Measurements from ENCODE around the gene PLPP3.
"Not testable (repeated sequence)": the region's sequence is repeated elsewhere in the genome, so short reads cannot be mapped to it uniquely, and the experiment has no call there.

Gene PLPP3

DNA sequence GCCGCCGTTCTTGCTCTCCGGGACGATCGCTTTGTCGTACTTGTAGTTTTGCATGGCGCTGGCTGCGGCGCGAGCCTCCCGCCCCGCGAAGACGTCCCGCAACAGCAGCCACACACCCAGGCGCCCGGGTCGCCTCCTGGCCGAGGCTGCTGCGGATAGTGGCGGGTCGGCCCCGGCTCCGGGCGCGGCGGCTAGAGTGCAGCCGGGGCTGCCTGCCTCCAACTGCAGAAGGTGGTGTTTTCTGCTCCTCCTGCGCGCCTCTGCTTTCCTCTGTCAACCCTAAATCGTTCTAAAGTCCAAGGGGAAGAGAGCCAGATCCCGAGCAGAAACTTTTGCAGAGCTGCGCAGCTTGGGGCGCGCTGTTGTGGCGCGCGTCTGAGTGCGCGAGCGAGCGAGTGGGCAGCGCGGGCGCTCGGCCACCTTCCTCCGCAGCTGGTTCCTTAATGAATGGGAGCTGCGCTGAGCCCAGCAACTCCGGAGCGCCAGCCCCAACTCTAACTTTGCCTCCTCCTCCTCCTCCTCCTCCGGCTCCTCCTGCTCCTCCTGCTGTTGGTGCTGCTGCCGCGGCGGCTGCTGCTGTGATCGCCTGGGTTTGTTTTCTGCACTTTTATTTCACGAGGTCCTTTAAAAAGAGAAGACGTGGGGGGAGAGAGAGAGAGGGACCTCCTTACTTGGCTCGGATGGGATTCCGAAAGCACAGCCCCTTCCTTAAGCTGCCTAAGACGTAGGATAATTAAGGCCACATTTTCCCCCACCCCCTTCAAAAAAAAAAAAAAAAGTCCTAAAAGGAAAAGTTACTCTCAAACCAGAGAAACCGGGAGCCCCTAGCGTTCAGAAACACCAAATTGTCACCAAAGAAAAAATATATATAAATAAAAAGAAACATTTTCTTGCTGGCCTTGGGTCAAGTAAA lies at the start of gene PLPP3:
Gene PLPP3 (minus strand): TSS at position 601 of the 913 bp plus-strand sequence. CDS start 547 bp downstream, at position 54.
- DNase-seq = peak; percentile 95

DNA sequence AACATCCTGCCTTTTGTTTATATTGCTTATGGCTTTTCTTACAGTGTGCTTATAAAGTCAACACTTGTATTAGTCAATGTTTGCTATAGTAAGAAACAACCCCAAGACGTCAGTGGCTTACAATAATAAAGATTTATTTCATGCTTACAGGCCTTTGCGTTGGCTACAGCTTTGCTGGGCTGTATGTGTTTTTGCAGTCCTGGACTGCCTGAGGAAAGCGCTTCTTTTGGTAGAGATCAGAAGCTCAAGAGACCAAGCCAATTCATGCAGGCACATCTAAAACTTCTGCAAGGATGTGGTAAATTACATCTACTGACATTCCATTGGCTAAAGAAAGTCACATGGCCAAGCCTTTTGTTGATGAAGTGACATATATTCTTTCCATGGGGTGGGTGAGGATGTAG lies 48.3 kb upstream of the PLPP3 start:
- no peak for DNase-seq

DNA sequence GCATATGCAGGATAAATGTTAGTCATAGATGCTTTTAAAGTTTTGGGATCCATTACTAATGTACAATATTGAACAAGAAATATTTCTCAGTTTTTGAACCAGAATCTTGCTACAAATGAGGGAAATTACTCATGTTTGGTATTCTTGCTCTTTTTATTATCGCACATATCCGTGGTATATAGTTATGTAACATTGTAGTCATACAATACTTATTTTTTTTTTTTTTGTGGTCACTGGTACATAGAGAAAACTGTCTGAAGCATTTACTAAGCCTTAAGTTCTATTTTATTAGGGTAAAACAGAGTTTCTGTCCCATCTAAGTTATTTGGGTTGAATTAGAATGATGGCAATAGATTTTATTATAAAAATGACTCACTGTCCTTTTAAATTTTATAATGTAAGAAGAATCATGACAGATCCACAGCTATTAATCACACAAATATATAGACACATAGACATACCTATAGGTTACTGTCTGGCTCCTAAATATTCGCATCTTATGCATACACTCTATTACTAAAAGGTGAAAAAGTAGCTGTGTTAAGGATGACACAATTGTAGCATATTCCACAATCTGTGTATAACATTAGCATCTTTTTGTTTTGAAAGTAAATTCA lies 47.8 kb upstream of the PLPP3 start:
- no peak for DNase-seq

DNA sequence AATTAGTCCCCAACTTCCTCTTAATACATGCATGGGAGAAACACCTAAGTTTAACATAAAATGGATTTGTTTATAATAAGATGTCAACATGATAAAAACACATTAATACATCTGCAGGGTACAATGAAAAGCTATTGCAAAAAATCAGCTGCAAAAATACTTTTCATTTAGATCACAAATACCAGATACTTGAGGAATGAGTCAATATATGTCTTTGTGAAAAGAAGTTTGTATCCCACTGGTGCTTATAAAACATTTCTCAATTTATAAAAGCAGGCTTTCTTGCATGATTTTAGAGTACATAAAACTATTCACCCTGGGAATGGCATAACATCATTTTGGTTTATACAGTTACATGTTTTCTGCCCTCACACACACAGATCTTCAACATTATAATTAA lies 47.2 kb upstream of the PLPP3 start:
- no peak for DNase-seq

DNA sequence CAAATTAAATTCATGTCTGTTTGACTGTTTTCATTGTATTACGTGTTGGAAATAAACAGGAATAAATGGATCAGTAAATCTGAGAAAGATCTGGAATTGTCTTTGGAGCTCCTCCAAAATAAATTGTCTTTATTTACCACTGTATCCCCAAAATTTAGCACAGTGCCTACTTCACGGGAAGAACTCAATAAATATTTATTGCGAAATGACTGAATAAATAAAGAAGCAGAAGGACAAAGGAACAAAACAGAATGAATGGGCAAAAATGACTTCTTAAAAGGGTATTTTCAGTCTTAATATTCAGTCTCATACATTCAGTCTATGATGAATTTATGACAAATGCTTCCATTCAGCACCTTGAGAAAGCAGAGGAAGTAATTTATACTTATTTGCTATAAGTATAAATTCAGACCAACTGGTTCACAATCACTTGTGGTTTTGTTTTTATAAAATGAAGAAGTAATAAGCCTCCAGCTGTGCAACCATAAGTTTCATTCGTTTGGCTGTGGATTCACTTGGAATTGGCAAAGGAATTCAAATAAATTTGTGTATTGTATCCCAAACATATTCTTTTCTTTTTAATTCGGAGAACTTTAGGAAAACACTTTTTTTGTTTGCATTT lies 46.6 kb upstream of the PLPP3 start:
- no peak for DNase-seq

DNA sequence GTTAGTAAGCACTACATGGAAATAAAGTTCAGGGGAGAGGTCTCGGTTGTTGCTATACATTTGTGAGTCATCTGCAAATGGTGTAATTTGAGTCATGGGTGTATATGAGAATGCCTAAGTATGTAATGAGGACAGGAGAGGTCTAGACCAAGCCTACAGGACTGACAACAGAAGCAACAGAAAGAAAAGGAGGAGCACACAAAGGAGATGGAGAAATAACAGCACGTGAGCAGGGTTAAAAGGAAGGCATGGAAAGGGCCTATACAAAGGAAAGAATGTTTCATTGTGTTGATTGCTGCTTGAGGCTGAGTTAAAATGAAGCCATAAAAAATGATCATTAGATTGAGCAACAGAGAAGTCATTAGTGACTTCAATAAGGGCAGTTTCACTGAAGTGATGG lies 37.8 kb upstream of the PLPP3 start:
- no peak for DNase-seq

DNA sequence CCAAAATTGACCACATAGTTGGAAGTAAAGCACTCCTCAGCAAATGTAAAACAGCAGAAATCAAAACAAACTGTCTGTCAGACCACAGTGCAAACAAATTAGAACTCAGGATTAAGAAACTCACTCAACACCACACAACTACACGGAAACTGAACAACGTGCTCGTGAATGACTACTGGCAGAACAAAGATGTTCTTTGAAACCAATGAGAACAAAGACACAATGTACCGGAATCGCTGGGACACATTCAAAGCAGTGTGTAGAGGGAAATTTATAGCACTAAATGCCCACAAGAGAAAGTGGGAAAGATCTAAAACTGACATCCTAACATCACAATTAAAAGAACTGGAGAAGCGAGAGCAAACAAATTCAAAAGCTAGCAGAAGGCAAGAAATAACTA lies 31.4 kb upstream of the PLPP3 start:
- DNase-seq = not testable (repeated sequence)

DNA sequence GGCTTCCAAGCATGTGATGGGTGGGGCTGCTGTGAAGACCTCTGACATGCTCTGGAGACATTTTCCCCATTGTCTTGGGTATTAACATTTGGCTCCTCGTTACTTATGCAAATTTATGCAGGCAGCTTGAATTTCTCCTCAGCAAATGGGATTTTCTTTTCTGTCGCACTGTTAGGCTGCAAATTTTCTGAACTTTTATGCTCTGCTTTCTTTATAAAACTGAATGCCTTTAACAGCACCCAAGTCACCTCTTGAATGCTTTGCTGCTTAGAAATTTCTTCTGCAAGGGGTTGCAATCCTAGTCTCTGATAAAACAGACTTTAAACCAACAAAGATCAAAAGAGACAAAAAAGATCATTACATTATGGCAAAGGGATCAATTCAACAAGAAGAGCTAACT lies 30.7 kb upstream of the PLPP3 start:
- DNase-seq = not testable (repeated sequence)

DNA sequence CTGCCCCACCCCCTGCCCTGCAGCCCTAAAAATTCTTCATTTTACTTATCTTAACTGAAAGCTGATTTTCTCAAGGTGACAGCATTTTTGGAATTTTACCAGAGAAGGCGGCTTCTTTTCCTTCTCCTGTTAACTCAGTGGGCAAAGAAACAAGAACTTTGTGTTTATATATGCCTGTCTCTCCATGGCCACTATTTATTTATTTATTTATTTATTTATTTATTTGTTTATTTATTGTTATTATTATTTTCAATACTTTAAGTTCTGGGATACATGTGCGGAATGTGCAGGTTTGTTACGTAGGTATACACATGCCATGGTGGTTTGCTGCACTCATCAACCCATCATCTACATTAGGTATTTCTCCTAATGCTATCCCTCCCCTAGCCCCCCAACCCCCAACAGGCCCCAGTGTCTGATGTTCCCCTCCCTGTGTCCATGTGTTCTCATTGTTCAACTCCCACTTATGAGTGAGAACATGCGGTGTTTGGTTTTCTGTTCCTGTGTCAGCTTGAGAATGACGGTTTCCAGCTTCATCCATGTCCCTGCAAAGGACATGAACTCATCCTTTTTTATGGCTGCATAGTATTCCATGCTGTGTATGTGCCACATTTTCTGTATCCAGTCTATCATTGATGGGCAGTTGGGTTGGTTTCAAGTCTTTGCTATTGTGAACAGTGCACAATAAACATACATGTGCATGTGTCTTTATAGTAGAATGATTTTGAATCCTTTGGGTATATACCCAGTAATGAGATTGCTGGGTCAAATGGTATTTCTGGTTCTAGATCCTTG lies 16.2 kb upstream of the PLPP3 start:
- DNase-seq = not testable (repeated sequence)

DNA sequence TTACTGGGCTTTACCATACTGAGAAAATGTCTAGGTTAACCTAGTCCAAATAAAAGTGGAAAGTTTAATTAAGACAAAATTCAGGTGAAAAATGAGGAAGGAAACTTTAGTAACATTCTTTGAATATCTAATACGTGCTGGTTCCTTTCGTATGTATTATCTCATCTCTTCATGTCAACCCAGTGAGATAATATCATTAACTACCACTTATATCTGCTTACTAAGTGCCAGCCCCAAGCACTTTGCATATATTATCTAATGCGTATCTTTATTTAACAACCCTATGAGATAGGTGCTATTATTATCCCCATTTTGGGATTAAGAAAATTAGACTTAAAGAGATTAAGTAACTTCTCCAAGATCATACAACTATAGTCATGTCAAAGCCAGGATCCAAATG lies 12.5 kb upstream of the PLPP3 start:
- DNase-seq = no peak

DNA sequence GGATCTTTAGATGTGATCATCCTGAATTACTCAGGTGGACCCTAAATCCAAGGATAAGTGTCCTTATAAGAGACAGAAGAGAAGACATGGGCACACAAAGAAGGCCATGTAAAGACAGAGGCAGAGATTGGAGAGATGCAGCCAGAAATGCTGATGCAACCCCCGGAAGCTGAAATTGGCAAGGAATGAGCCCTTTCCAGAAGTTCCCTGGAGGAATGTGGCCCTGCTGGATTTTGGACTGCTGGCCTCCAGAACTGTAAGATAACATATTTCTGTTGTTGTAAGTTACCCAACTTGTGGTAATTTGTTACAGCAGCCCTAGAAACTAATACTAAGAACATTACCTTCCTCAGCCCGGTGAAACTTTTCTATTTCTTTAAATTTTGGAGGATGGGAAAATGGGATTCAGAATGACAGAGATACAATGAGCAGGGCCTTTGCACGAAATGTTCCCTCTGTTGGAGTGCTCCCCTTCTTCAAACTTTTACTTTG lies 11.2 kb upstream of the PLPP3 start:
- DNase-seq = no peak

DNA sequence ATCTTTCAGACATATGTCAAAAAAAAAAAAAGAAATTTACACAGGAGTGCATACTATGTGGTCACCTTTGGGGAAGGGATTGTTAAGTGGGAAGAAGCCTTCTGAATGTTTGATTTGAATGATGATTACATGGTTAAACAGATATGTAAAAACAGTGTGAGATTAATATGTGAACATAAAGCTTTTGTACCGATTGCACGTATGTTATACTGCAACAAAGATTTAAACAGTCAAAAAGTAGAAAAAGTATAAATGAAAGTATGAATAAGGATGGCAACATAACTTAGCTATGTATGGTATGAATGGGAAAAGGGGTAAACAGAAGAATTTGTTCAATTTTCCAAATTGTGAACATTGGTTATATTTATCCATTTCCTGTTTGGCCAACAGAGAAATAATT lies 10.0 kb upstream of the PLPP3 start:
- no peak for DNase-seq

DNA sequence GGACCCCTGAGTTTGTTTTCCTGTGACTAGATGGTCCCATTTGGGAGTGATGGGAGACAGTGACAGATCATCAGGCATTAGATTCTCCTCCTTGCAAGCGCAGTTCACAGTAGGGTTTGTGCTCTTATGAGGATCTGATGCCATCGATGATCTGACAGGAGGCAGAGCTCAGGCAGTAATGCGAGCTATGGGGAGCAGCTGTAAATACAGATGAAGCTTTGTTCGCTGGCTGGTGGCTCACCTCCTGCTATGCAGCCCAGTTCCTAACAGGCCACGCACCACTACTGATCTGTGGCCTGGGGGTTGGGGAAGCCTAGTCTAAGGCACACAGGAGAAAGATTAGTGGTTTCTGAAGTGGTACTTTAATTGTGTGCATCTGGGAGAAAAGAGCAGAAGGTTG lies 7.1 kb upstream of the PLPP3 start:
- DNase-seq = no peak

DNA sequence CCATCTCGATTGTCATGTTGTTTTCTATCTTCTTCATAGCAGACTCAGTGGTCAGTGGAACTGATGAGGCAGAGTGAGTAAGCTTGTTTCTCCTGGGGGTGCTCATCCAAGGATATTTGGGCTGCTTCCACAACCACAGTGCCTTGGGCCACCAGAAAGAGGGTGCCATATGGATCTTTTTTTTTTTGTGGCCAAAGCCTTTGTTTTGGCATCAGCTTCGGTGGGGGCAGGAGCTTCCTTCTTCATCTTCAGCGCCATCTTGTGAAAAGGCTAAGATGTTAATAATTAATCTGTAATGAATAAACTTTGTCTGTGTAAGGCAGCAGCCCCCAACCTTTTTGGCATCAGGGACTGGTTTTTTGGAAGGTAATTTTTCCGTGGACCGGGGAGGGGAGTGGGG lies 6.6 kb upstream of the PLPP3 start:
- DNase-seq = no peak

DNA sequence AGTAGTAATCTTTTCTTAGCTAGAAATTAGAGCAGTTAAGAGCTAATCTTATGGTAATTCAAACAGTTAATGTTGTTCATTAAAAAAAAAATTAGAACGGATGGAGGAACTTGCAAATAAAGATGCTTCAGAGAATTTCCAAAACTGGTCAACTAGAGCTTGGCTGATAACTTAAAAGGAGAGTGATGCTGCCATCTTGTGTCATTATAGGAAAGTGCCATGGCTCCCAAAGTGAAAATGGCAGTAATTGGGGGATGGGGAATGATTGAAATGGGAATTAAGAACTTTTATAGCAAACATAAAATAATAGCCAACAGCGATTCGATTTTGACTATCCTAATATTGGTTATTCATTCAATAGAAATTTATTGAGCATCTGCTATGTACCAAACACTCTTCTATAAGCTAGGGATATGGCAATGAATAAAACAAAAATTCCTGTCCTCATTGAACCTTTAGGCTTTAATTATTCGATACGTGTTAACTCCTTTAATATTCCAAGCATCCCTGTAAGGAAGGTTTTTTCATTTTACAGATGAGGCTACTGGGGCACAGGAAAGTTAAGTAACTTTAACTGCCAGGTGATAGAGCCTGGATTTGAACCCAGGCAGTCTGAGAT lies 5.7 kb upstream of the PLPP3 start:
- DNase-seq = no peak

DNA sequence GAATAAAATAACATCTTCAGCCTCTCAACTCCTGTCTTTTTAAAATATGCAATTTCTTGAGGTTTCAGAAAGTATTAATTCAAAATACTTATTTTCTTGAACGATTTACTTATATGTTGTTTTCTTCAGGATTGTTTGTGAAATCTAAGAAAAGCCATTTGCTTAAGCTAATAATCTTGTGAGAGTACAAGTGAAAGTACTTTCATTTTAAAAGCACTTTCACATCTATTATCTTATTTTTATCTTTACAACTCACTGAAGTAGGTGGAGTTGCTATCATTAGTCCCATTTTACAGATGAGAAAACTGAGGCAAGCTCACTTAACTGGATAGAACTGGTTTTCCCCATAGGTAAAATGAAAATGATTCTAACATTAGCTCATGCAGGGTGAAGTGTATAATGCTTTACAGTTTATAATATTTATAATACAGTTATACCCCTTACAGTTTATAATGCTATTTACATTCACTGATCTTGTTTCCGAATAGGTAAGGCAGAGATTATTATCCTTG lies 4.7 kb upstream of the PLPP3 start:
- DNase-seq = no peak

DNA sequence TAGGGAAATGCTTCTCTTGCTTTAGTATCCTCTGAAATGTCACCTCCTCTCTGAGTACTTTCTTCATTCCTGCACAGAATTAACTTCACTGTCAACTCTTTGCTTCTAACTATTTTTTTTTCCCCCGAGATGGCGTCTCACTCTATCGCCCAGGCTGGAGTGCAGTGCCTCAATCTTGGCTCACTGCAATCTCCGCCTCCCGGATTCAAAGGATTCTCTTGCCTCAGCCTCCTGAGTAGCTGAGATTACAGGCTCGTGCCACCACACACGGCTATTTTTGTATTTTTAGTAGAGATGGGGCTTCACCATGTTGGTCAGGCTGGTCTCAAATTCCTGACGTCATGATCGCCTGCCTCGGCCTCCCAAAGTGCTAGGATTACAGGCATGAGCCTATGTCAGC lies 1.4 kb upstream of the PLPP3 start:
- no peak for DNase-seq

DNA sequence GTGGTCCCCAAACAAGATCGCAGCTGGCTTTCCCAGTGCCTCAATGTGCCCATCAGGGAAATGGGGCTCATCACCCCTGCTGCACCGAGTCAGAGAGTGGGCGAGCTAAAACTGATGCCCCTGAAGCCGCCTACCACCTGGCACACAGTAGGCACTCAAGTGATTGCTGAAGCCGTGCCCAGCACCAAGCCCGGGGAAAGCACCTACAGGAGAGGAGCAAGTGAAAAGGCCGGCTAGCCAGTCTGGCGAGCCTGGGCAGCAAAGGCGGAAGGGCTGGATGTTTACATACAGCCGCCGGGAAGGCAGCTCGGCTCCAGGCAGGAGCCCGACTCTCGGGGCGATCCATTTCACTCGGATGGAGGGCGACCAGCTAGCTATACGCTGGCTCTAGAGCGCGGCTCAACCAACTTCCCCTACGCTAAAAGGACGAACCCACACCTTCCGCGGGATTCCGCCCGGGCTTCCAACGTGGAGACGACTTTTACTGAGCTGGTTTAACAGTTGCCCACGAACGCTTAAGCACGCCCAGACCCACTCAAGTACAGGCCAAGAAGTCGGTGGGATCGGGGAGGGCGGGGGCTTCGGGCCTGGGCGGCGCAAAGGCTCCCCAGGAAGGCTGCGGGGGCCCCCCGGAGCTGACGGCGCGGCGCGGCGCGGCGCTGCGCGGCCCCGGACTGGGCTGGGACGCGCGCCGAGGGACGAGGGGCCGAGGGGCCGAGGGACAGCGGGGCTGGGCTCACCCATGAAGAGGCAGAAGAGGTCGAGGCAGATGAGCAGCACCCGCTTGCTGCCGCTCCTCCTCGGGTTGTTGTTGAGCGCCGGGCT lies 1.0 kb downstream of the PLPP3 start:
- DNase-seq = peak; percentile 71

DNA sequence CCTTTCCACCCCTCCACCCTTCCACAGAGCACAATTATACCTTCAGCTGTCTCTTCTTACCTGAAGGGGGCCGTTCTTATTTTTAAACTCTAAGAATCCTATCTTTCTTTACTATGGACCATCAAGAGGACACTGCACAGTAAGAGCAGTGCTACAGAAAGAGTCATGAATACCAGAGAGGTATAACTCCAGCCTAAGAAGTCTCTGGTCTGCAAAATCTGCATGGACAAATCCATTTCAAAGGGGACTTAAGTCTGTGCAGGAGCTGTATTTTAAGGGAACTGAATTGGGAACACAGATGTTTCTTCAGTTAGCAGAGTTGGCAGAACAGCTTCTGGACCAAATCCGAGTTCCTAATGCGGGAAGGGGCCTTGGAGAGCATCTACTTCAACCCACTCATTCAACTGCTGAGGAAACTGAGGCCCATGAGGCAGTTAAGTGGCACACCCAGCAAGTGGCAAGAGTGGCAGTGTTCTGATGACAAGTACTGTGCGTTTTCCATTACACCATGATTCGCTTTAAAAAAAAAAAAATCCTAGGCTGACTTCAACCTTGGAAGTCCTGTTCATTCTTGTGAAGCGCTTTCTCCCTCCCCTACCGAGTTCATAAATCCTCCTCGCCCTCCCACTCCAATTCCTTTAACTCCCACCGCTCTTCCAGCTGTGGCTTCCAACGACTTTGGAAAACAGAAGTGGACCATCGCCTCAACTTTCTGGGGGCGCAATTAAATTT lies 1.8 kb downstream of the PLPP3 start:
- DNase-seq = peak; percentile 77

DNA sequence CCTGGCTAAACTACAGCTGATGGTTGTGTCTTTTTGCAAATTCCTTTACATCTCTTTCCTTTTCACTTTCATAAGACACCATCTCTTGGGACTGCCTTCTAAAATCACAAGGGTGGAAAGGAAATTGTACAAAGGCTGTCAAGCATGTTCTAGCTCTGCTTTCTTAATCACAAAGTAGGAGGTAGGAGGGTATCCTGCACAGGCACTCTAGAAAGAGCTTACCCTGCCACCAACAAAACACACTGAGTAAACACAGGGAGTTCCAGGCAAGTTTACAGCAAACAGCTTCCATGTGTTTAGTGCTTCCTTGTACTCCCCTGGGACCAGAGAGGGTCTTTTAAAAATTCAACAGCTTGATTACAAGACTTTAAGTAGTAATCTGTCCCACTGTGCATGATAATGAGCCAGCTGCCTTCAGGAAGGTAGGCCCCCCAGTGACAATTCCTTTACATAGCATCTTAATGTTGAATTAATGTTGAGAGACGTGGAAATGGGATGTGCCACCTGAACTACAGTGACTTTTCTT lies 2.4 kb downstream of the PLPP3 start:
- no peak for DNase-seq
